ENCODE measurements around the gene BCL7C.

DNA sequence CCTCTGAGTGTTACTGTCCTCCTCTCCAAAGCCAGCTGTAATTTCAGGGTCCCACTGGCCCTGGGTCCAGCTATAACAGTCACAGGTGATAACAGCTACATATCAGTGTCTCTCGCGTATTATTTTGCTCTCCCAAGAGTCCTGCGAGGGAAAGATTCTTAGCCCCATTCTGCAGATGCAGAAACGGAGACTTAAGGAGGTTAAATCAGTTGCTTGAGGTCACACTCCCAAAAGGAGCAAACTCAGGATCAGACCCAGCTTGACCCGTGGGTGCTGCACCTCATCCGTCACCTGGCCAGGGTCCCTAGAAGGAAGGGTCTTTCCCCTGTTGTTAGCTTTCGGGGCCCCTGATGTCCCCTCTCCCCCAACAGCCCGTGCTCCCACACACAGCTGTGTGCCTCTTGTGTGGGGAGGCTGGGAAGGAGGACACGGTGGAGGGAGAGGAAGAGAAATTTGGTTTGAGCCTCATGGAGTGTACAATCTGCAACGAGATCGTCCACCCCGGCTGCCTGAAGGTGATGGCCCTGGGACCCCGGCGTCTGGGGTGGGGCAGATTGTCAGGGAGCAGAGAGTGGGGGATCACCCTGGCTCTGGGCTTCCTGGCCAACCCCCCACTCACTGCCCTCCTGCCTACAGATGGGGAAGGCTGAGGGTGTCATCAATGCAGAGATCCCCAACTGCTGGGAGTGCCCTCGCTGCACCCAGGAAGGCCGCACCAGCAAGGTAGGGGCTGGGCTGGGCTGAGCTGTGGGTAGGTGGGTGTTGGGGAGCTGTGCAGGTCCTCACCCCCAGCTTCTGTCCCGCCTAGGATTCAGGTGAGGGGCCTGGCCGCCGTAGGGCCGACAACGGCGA lies 33.3 kb upstream of the BCL7C start:
- no peak for TF ChIP-seq CTCF (conservative IDR thresholded peaks at IDR 0.05)
- TF ChIP-seq EZH2 (IDR thresholded peaks at IDR 0.05; ENCODE audit: low read depth) = no peak

Data from PC-9 (cell line).